ENCODE data around the gene WDCP. TPM values are rescaled to one million over a fixed set of nuclear protein-coding genes. Genes with fewer than 3 reads are reported as not detected.

The WDCP gene
- total and polyA plus RNA-seq, 2 donors (not counting 3 experiments of a cell fraction or from before 2014, with no cell fraction given) = 9.6 to 15.4 TPM

DNA sequence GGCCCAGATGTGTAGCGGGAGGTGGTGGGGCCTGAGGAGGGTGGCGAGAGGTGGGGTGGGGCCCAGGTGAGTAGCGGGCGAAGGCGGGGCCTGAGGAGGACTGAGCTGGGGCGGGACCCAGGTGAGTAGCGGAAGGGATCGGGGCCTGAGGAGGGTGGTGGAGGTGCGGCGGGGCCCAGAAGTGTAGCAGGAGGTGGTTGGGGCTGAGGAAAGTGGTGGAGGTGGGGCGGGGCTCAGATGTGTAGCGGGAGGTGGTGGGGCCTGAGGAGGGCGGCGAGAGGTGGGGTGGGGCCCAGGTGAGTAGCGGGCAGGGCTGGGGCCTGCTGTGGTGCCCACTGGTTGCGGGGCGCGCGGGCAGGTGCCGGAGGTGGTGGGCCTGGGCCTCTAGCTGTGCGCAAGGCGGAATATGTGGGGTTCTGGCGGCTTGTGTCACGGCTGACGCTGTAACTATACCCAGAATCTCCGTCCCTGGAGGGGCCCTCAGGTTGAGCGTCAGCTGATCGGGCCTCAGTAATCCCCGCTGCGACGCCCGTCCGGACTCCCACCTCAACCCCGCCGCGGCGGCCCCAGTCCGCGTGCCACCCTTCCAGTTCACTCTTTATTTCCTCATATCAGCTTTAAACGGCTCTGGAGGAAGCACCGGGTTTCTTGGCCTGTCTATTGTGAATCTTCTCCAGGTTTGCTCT, 29.8 kb upstream of the WDCP start:
- TF ChIP-seq CTCF (IDR thresholded peaks at IDR 0.05; ENCODE audit: extremely low read depth in 1 of 2, insufficient read depth in 1 of 2, low read depth in 1 of 2, low read length in 2 of 2) (no peak), POLR2AphosphoS5 (IDR thresholded peaks at IDR 0.05; ENCODE audit: insufficient read depth, low read depth, low read length) (peak; percentile 41), POLR2A (IDR thresholded peaks at IDR 0.05; ENCODE audit: low read depth, low read length) (peak; percentile 74)
- dilution Hi-C loops (cut with MboI; ENCODE audit: extremely low pct_ligation_motif_present, low sequenced_read_pairs) = no loop called here
- CTCF ChIA-PET = interaction anchor here (1.1 to 2.0 kb wide), 6 partner anchors 8 to 252 kb away, joined by 3 to 15 read pairs (median 6); partner anchors contain the start of genes ATAD2B, TP53I3 and WDCP

More for the DNA sequence above, 29.8 kb upstream of the WDCP start:
- H3K27me3 ChIP-seq (ENCODE audit: control insufficient read depth in 2 of 2, insufficient read depth in 2 of 2, low read length in 2 of 2) = no peaks in the 10 kb centered on the region
- peaks cover 10 to 12% of the 10 kb centered on the region in 2 experiments for H3K36me3 ChIP-seq (ENCODE audit: control insufficient read depth in 2 of 2, extremely low read depth in 1 of 2, insufficient read depth in 2 of 2, low read length in 2 of 2)
- no peaks in the 10 kb centered on the region for H4K20me1 ChIP-seq (replicated peaks; ENCODE audit: control insufficient read depth, extremely low read depth, insufficient read depth, low read length)
- POLR2A ChIA-PET = interaction anchor here (0.6 to 1.9 kb wide), 5 partner anchors 7 to 148 kb away, joined by 3 to 8 read pairs (median 5); partner anchors contain the start of genes MFSD2B, TP53I3 and WDCP
- peak overlapping the region; percentile 53 to 92 (median 79) for H3K4me3 ChIP-seq (replicated peaks in 1 of 3; ENCODE audit: insufficient read depth in 1 of 3, low read depth in 1 of 3, low read length in 3 of 3)
- intact Hi-C loops (cut with micrococcal nuclease) = loop anchor here (1.0 to 2.0 kb wide), 5 partner anchors 7 to 150 kb away; partner anchors contain the start of genes ATAD2B, TP53I3 and WDCP
- peak overlapping the region; percentile 29 for H3K9ac ChIP-seq (replicated peaks; ENCODE audit: extremely low read depth, insufficient read depth, low read length)
- H3K9me3 ChIP-seq (replicated peaks; ENCODE audit: control insufficient read depth, insufficient read depth, low read length) = no peaks in the 10 kb centered on the region
- FAIRE-seq (peak; percentile 12), DNase-seq (ENCODE audit: low read depth, low spot score) (peak; percentile 30)
- H3K27ac ChIP-seq (ENCODE audit: insufficient read depth, low read depth, low read length) = no peak overlapping the region
- peak overlapping the region; percentile 74 for H3K4me2 ChIP-seq (ENCODE audit: insufficient read depth, low read length)
- BruUV-seq (replicated peaks) = no TSS peak
- no peaks in the 10 kb centered on the region for H3K9me1 ChIP-seq (replicated peaks; ENCODE audit: control insufficient read depth, extremely low read depth, insufficient read depth, low read length)
- peak overlapping the region; percentile 69 for H2AFZ ChIP-seq (ENCODE audit: low read depth, low read length)
- H3K79me2 ChIP-seq (ENCODE audit: control insufficient read depth, insufficient read depth, low read length) = peaks cover 29% of the 10 kb centered on the region
- peaks cover 12% of the 10 kb centered on the region for H3K4me1 ChIP-seq (ENCODE audit: control insufficient read depth, extremely low read depth, insufficient read depth, low read length)
